NK-92 treated with Interleukin-12 subunit alpha and Interleukin-12 subunit beta, amount 100 ng/mL, for 24 hours (cell line): Measurements from ENCODE around the gene CENPI.
"Not testable (repeated sequence)": the region's sequence is repeated elsewhere in the genome, so short reads cannot be mapped to it uniquely, and the experiment has no call there.

Experiments
- DNase-seq: peaks from one replicate; lab custom pipeline; 2025; lab: John Stamatoyannopoulos, UW

CENPI gene

GRCh38 chrX:101097546-101098453 lies at the start of gene CENPI:
Gene CENPI, plus strand, starts transcription at chrX:101098204. Its CDS starts 2,867 bp downstream, at chrX:101101071.
- DNase-seq: peak; percentile 90

GRCh38 chrX:101051153-101051548 lies 46.9 kb upstream of the CENPI start:
- DNase-seq: no peak

- DNase-seq: peak; percentile 62
These were observed 46.3 kb upstream of the CENPI start, which contains the start of gene TRMT2B for GRCh38 chrX:101051549-101052302. Gene TRMT2B, minus strand, starts transcription at chrX:101052111. Its CDS starts 9,822 bp downstream, at chrX:101042289.

- DNase-seq: not testable (repeated sequence)
These were observed 41.5 kb upstream of the CENPI start for GRCh38 chrX:101056551-101056950.

GRCh38 chrX:101057093-101057714 lies 40.8 kb upstream of the CENPI start:
- DNase-seq: no peak

- DNase-seq: no peak
These were observed 35.8 kb upstream of the CENPI start for GRCh38 chrX:101062176-101062575.

- no peak for DNase-seq
These were observed 26.4 kb upstream of the CENPI start for GRCh38 chrX:101071582-101071981.

- DNase-seq: no peak
These were observed 19.0 kb upstream of the CENPI start, which contains the start of gene TMEM35A for GRCh38 chrX:101078716-101079598. Gene TMEM35A, plus strand, starts transcription at chrX:101078879. Its CDS starts 124 bp downstream, at chrX:101079003.

- no peak for DNase-seq
These were observed 18.2 kb upstream of the CENPI start for GRCh38 chrX:101079736-101080270.

- no peak for DNase-seq
These were observed 17.5 kb upstream of the CENPI start for GRCh38 chrX:101080326-101081124.

- no peak for DNase-seq
These were observed 16.8 kb upstream of the CENPI start for GRCh38 chrX:101081231-101081630.

GRCh38 chrX:101091817-101092216 lies 6.2 kb upstream of the CENPI start:
- DNase-seq: no peak

GRCh38 chrX:101108284-101108683 lies 10.3 kb downstream of the CENPI start:
- no peak for DNase-seq

- no peak for DNase-seq
These were observed 19.7 kb downstream of the CENPI start for GRCh38 chrX:101117701-101118100.

- DNase-seq: no peak
These were observed 38.2 kb downstream of the CENPI start for GRCh38 chrX:101136235-101136634.
